ENCODE results near the gene TMEM100. TPM values are rescaled to one million over a fixed set of nuclear protein-coding genes. Genes with fewer than 3 reads are reported as not detected.

Gene TMEM100
- polyA plus RNA-seq, 1 donor from 2014 or later, result not detected

DNA sequence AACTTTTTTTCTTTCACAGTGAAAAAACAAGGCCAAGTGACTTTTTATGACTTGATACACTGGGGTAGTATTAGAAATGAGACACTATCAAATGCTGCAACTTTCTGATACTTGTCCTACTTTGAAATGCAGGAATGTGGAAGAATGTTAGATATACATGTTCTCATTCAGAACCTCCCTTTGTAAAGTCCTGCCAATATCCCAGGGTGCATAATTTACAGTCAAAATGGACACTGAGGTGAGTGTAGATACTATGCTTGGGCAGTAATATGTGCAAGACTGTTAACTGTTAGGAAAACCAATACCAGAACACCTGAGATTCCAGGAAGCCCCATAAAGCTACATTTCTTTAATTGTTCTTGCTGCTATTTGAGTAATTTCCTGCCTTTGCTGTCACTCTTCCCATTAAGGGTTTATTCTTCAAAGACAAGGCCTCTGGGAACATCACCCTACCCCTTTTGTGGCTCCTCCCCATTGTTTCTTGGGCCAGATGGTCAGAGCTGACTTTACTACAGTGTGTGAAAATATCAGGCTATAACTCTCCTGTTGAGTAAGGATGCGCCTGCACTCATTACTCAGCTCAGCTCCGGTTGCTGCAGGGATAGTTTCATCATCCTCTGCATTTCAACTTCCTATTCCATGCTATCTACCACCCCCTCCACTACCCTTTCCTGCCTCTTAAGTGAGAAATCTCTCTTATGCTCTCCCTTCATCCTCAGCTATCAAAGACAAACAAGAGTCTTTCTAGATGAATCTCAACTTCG is 48.7 kb downstream of the TMEM100 start:
- Histone ChIP-seq H2AFZ (ENCODE audit: low read depth, low read length) (no peak overlapping the region), H3K9me2 (ENCODE audit: insufficient read depth, low read length) (no peaks in the 10 kb centered on the region)

DNA sequence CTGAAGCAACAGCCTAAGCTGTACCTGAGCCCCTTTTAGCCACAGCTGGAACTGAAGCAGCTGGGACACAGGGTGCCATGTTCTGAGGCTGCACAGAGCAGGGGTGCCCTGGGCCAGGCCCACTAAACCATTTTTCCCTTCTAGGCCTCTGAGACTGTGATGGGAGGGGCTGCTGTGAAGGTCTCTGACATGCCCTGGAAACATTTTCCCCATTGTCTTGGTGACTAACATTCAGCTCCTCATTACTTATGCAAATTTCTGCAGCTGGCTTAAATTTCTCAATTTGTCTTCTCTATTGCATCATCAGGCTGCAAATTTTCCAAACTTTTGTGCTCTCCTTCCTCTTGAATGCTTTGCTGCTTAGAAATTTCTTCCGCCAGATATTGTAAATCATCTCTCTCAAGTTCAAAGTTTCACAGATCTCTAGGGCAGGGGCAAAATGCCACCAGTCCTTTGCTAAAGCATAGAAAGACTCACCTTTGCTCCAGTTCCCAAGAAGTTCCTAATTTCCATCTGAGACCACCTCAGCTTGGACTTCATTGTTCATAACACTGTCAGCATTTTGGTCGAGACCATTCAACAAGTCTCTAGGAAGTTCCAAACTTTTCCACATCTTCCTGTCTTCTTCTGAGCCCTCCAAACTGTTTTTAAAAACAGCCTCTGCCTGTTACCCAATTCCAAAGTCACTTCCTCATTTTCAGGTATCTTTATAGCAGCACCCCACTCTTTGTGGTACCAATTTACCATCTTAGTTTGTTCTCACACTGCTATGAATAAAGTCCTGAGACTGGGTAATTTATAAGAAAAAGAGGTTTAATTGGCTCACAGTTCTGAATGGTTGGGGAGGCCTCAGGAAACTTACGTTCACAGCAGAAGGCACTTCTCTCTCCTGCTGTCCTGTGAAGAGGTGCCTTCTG is 49.8 kb downstream of the TMEM100 start:
- Histone ChIP-seq H3K27ac (ENCODE audit: low read length) (no peak overlapping the region), H3K9me3 (ENCODE audit: low read length) (no peaks in the 10 kb centered on the region), H3K27me3 (ENCODE audit: insufficient read depth, low read depth, low read length) (no peaks in the 10 kb centered on the region)

More for the DNA sequence above, 48.7 kb downstream of the TMEM100 start:
- no peaks in the 10 kb centered on the region for H4K20me1 ChIP-seq (ENCODE audit: insufficient read depth)
- no peak for TF ChIP-seq SMC3 (conservative IDR thresholded peaks at IDR 0.05; ENCODE audit: poor library complexity)
- TF ChIP-seq POLR2AphosphoS5 (IDR thresholded peaks at IDR 0.05), result no peak
- TF ChIP-seq, protein P1, sequence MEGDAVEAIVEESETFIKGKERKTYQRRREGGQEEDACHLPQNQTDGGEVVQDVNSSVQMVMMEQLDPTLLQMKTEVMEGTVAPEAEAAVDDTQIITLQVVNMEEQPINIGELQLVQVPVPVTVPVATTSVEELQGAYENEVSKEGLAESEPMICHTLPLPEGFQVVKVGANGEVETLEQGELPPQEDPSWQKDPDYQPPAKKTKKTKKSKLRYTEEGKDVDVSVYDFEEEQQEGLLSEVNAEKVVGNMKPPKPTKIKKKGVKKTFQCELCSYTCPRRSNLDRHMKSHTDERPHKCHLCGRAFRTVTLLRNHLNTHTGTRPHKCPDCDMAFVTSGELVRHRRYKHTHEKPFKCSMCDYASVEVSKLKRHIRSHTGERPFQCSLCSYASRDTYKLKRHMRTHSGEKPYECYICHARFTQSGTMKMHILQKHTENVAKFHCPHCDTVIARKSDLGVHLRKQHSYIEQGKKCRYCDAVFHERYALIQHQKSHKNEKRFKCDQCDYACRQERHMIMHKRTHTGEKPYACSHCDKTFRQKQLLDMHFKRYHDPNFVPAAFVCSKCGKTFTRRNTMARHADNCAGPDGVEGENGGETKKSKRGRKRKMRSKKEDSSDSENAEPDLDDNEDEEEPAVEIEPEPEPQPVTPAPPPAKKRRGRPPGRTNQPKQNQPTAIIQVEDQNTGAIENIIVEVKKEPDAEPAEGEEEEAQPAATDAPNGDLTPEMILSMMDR (IDR thresholded peaks at IDR 0.05; ENCODE audit: poor library complexity, severe bottlenecking), result no peak
- TF ChIP-seq EZH2 (IDR thresholded peaks at IDR 0.05; ENCODE audit: borderline replicate concordance, insufficient read depth, low read length, poor library complexity, severe bottlenecking), result no peak
- TF ChIP-seq, protein P2, sequence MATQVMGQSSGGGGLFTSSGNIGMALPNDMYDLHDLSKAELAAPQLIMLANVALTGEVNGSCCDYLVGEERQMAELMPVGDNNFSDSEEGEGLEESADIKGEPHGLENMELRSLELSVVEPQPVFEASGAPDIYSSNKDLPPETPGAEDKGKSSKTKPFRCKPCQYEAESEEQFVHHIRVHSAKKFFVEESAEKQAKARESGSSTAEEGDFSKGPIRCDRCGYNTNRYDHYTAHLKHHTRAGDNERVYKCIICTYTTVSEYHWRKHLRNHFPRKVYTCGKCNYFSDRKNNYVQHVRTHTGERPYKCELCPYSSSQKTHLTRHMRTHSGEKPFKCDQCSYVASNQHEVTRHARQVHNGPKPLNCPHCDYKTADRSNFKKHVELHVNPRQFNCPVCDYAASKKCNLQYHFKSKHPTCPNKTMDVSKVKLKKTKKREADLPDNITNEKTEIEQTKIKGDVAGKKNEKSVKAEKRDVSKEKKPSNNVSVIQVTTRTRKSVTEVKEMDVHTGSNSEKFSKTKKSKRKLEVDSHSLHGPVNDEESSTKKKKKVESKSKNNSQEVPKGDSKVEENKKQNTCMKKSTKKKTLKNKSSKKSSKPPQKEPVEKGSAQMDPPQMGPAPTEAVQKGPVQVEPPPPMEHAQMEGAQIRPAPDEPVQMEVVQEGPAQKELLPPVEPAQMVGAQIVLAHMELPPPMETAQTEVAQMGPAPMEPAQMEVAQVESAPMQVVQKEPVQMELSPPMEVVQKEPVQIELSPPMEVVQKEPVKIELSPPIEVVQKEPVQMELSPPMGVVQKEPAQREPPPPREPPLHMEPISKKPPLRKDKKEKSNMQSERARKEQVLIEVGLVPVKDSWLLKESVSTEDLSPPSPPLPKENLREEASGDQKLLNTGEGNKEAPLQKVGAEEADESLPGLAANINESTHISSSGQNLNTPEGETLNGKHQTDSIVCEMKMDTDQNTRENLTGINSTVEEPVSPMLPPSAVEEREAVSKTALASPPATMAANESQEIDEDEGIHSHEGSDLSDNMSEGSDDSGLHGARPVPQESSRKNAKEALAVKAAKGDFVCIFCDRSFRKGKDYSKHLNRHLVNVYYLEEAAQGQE (IDR thresholded peaks at IDR 0.05; ENCODE audit: borderline replicate concordance), result no peak
- no peak for TF ChIP-seq TAF1 (IDR thresholded peaks at IDR 0.05; ENCODE audit: low read depth)
- TF ChIP-seq MXI1 (conservative IDR thresholded peaks at IDR 0.05; ENCODE audit: poor library complexity, severe bottlenecking), result no peak
- TF ChIP-seq RAD21 (conservative IDR thresholded peaks at IDR 0.05), result no peak
- no peak for TF ChIP-seq EP300 (conservative IDR thresholded peaks at IDR 0.05; ENCODE audit: poor library complexity, severe bottlenecking)
- H3K9ac ChIP-seq (ENCODE audit: low read length), result no peak overlapping the region
- H3K4me3 ChIP-seq (ENCODE audit: low read length), result no peak overlapping the region
- no peaks in the 10 kb centered on the region for H3K36me3 ChIP-seq (ENCODE audit: insufficient read depth, low read length)
- no peaks in the 10 kb centered on the region for H3K9me3 ChIP-seq (ENCODE audit: low read length)
- no peak overlapping the region for H3K27ac ChIP-seq (ENCODE audit: low read length)
- no peaks in the 10 kb centered on the region for H3K79me2 ChIP-seq (replicated peaks; ENCODE audit: insufficient read depth, low read length)
- H3F3A ChIP-seq (ENCODE audit: insufficient read depth, low read length, poor library complexity, severe bottlenecking), result no peaks in the 10 kb centered on the region
- H3K27me3 ChIP-seq (ENCODE audit: insufficient read depth, low read depth, low read length), result no peaks in the 10 kb centered on the region
- no peak overlapping the region for H3K4me2 ChIP-seq (ENCODE audit: low read length)

More for the DNA sequence above, 49.8 kb downstream of the TMEM100 start:
- Histone ChIP-seq H3K4me3 (ENCODE audit: low read length) (no peak overlapping the region), H3K79me2 (replicated peaks; ENCODE audit: insufficient read depth, low read length) (no peaks in the 10 kb centered on the region), H2AFZ (ENCODE audit: low read depth, low read length) (no peak overlapping the region), H4K20me1 (ENCODE audit: insufficient read depth) (no peaks in the 10 kb centered on the region), H3K36me3 (ENCODE audit: insufficient read depth, low read length) (no peaks in the 10 kb centered on the region), H3K4me2 (ENCODE audit: low read length) (no peak overlapping the region), H3F3A (ENCODE audit: insufficient read depth, low read length, poor library complexity, severe bottlenecking) (no peaks in the 10 kb centered on the region), H3K9ac (ENCODE audit: low read length) (no peak overlapping the region), H3K9me2 (ENCODE audit: insufficient read depth, low read length) (no peaks in the 10 kb centered on the region)
- TF ChIP-seq, protein P2 (IDR thresholded peaks at IDR 0.05; ENCODE audit: borderline replicate concordance), result no peak
- TF ChIP-seq EP300 (conservative IDR thresholded peaks at IDR 0.05; ENCODE audit: poor library complexity, severe bottlenecking) (no peak), TAF1 (IDR thresholded peaks at IDR 0.05; ENCODE audit: low read depth) (no peak), EZH2 (IDR thresholded peaks at IDR 0.05; ENCODE audit: borderline replicate concordance, insufficient read depth, low read length, poor library complexity, severe bottlenecking) (no peak), POLR2AphosphoS5 (IDR thresholded peaks at IDR 0.05) (no peak), MXI1 (conservative IDR thresholded peaks at IDR 0.05; ENCODE audit: poor library complexity, severe bottlenecking) (no peak), RAD21 (conservative IDR thresholded peaks at IDR 0.05) (no peak)
